NCI-H460 (cell line): ENCODE results near the gene DLK2. TPM values are rescaled to one million over a fixed set of nuclear protein-coding genes. Genes with fewer than 3 reads are reported as not detected.

ENCODE experiments used
- DNase-seq: peaks from one replicate; pipeline ENCODE4 v3.0.0-alpha.2; 2016; ENCODE audit warnings: low read depth; ENCODE audit errors: extremely low read depth
- total RNA-seq: library from RNA; depleted of rRNA; stranded (reverse); fragments of >200 nt; shearing (Covaris generic); gene quantifications from 2 replicates; pipeline ENCODE4 v1.2.3, GENCODE V29; 2014

DLK2 gene
- total RNA-seq, 1 experiment from 2014 or later, result not detected

GRCh38 chr6:43454696-43455530 lies 435 bp downstream of the DLK2 start:
- peak; percentile 56 for DNase-seq

DNA sequence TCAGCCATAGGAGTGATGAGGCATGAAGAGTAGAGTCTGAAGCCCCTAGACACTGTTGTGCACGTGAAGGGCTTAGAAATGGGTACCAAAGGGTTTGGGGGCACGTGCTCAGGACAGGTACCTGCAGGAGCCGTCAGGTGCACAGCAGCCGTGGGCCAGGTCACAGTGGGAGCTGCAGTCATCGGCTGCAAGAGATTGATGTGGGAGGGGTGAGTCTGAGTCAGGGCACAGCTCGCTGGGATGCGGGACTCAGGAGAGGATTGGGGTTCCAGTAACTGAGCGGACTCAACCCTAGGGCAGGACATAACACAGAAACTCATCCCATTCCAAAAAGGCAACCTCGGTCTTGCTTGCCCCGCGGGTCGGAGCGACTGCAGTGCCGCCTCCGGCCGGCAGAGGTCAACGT lies 1.1 kb downstream of the DLK2 start:
- no peak for DNase-seq

GRCh38 chr6:43453831-43454230 lies 1.5 kb downstream of the DLK2 start:
- no peak for DNase-seq

GRCh38 chr6:43452896-43453295 lies 2.5 kb downstream of the DLK2 start:
- DNase-seq, result no peak

DNA sequence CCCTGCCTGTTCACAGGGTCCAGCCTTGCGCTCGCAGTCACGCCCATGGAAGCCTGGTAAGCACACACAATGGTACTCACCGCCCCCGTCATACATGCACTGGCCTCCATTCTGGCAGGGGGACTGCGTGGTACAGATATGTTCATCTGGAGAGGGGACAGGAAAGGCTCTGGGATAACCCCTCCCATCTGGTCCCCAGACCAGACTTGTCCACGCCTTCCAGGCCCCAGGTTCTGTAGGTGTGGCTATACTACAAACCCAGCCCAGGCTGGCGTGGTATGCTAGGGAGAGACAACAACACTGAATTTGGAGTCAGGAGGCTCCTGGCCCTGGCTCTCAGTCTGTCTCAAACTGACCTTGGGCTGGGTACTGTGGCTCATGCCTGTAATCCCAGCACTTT lies 3.4 kb downstream of the DLK2 start:
- no peak for DNase-seq

DNA sequence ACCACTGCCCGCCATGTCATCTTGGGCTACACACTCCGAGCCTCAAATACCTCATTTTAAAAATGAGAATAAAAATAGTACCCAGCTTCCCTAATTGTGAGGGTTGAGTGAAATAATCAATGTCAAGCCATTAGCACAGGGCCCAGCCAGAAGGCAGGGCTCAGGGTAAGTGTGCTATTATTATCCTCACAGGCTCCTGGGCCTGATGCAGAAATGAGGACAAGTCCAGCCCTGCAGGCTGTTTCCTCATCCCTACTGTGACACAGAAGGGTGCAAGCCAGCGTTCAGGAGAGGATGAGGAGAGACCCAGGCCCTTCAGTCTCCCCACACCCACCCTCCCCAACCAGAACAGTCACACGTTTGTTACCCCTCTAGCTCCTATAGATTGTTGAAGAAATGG lies 4.0 kb downstream of the DLK2 start:
- no peak for DNase-seq

- DNase-seq, result no peak
Measured at GRCh38 chr6:43450699-43451131, 4.6 kb downstream of the DLK2 start.

DNA sequence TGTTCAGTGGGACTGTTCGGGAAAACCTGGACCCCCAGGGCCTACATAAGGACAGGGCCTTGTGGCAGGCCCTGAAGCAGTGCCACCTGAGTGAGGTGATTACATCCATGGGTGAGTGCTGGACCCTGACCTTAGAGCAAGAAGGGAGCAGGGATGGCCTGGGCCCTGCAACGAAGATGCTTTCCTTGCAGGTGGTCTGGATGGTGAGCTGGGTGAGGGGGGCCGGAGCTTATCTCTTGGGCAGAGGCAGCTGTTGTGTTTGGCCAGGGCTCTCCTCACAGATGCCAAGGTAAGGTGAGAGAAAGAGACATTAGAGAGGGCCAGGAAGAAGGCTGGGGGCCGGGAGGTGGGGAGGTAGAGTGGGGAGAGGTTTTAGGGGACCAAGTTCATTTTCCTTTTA lies 6.4 kb downstream of the DLK2 start:
- no peak for DNase-seq

GRCh38 chr6:43447604-43448003 lies 7.7 kb downstream of the DLK2 start:
- no peak for DNase-seq

DNA sequence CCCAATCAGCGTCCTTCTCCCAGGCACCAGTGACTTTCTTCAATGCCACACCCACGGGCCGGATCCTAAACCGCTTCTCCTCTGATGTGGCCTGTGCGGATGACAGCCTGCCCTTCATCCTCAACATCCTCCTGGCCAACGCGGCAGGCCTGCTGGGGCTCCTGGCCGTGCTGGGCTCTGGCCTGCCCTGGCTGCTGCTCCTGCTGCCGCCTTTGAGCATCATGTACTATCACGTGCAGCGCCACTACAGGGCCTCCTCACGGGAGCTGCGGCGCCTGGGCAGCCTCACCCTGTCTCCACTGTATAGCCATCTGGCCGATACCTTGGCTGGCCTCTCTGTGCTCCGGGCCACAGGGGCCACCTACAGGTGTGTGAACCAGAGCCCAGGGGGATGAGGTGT lies 9.8 kb downstream of the DLK2 start:
- DNase-seq, result no peak

DNA sequence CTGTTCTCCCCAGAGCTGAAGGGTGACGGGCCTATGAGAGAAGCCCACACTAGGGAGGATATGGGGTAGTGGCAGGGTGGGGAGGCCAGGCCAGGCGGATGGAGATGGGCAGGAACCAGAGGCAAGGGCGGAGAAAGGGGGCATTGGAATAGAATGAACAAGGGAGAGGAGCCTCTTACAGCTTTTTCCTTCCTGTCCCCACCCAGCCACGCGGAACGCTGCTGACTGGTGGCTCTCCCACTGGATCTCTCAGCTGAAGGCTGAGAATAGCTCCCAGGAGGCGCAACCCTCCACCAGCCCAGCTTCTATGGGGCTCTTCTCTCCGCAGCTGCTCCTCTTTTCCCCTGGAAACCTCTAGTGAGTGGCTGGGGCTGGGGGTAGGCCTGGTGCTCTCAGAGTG lies 10.8 kb downstream of the DLK2 start:
- DNase-seq, result no peak

DNA sequence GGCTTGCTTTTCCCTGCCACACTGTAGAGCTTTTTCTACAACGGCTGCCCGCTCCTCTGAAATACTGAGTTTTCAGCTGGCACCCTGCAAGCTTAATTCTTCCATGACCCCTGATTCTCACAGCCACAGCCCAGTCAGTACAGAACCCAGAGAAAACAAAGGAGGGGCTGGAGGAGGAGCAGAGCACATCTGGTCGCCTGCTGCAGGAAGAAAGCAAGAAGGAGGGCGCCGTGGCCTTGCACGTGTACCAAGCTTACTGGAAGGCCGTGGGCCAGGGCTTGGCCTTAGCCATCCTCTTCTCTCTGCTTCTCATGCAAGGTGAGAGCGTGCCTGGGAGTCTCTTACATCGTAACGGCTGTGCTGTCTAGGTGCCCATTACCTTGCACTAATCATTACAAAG lies 11.3 kb downstream of the DLK2 start:
- no peak for DNase-seq

DNA sequence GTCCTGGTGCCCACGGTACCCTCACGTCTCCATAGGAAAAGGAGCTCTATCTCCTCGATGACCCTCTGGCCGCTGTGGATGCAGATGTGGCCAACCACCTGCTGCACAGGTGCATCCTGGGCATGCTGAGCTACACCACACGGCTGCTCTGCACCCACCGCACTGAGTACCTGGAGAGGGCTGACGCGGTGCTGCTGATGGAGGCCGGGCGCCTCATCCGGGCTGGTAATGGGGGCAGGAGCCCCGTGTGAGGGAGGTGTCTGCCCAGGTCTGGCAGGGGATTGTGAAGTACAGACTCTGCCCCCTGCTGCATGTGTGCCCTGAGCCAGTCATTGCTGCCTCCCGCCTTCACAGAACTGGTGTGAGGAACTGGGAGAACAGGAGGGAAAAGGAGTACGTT lies 12.4 kb downstream of the DLK2 start:
- no peak for DNase-seq

- DNase-seq, result no peak
Measured at GRCh38 chr6:43437700-43438099, 17.6 kb downstream of the DLK2 start.

DNA sequence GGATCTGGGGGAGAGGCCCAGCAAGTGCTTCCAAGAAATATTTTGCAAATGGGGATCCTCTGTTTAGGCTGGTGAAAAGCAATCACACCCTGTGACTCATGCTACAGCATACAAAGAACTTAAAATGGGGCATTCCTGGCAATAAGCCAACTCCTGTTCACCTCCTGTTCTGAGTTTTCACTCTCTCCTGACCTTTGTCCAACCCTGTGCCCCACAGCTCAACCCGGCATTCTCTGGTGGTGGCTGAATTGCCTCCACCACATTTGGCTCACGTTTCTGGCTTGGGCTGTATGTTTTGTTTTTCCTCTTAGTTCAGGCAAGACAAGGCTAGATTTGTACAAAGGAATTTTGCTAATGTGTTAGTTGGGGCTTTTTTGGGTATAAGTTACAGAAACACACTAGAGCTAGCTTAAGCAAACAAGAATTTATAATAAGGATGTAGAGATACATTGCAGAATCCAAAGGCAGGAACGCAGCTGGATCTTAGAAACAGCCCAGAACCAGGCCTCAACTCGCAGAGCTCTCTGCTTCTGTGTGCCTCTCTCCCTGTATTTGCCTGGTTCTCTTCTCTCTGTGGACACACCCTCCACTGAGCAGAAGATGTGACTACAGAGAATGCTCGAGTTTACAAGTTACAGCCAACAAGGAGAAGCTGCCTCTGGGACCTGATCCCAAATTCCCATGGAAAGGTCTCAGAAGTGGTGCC lies 18.6 kb downstream of the DLK2 start:
- DNase-seq, result no peak

- DNase-seq, result no peak
Measured at GRCh38 chr6:43435682-43436437, 19.5 kb downstream of the DLK2 start.

GRCh38 chr6:43434943-43435342 lies 20.4 kb downstream of the DLK2 start:
- no peak for DNase-seq

DNA sequence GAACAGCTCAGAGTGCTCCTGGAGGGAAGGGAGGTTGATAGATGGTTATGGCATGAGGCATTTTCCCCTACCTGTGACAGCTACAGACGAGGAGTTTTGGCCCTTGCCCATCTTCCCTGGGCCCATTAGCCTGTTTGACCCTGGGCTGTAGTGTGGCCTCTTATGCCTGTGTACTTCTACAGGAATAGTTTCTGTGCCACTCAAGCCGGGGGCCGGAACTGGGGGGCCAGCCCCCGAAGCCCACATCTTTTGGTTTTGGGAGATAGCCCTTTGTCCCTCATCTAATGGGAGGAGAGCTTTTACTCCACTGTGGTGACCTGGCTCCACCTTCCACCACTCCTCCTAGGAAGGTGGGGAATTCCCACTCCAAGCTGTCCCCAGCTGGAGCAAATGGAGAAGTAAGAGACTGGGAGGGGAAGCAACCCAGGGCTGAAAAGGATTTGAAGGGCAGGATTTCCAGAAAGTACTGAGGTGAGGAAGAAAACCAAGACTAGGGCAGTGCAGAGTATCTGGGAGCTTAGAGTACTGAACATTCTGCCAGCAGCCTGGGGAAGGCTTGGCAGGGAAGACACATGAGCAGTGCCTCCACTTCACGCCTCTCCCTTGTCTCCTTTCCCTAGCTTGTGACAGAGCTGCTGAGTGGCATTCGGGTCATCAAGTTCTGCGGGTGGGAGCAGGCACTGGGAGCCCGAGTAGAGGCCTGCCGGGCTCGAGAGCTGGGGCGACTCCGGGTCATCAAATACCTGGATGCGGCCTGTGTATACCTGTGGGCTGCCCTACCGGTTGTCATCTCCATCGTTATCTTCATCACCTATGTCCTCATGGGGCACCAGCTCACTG lies 21.1 kb downstream of the DLK2 start:
- DNase-seq, result no peak

DNA sequence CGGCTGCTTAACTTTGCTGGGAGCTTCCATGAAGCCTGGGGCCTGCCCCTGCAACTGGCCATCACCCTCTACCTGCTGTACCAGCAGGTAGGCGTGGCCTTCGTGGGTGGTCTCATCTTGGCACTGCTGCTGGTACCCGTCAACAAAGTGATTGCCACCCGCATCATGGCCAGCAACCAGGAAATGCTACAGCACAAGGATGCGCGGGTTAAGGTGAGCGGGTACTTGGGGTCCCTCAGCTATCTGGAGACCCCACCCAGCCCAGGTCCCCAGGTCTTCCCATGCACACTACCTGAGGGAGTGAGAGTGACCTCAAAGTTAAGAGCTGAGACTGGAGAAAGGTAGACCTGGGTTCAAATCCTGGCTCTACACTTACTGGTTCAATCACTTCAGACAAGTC lies 22.2 kb downstream of the DLK2 start:
- DNase-seq, result no peak
